GM23338 (cell line): ENCODE measurements around the gene KRT78. TPM values are rescaled to one million over a fixed set of nuclear protein-coding genes. Genes with fewer than 3 reads are reported as not detected.

ENCODE experiments used
- ATAC-seq: fragments of 200-7000 bp; cut with Tn5 transposase; 3 replicates; pipeline ENCODE4 v1.9.1; 2020
- DNase-seq: peaks from one replicate; pipeline ENCODE4 v3.0.0-alpha.2; 2015; ENCODE audit warnings: low spot score
- H2AFZ ChIP-seq: fragments of 200-600 bp; sonication (generic); 2 replicates; pipeline ENCODE4 v1.8.0; 2016; ENCODE audit warnings: antibody characterized with exemption, mild to moderate bottlenecking, moderate library complexity
- H3F3A ChIP-seq: fragments of 200-600 bp; sonication (generic); replicated peaks from 2 replicates; pipeline ENCODE4 v1.8.0; 2017; ENCODE audit warnings: antibody characterized with exemption, mixed run types, low read depth
- H3K27ac ChIP-seq: fragments of 200-600 bp; sonication (generic); 2 replicates; pipeline ENCODE4 v1.6.1; 2016; ENCODE audit warnings: low read depth
- H3K27me3 ChIP-seq: fragments of 200-600 bp; sonication (generic); 2 replicates; pipeline ENCODE4 v1.8.0; 2016; ENCODE audit warnings: mild to moderate bottlenecking, mixed run types, moderate library complexity; ENCODE audit not compliant: insufficient read depth
- H3K36me3 ChIP-seq: fragments of 200-600 bp; sonication (generic); 2 replicates; pipeline ENCODE4 v1.8.0; 2016; ENCODE audit warnings: mild to moderate bottlenecking; ENCODE audit not compliant: insufficient read depth
- H3K4me1 ChIP-seq: fragments of 200-600 bp; sonication (generic); 2 replicates; pipeline ENCODE4 v1.8.0; 2016; ENCODE audit warnings: mild to moderate bottlenecking, moderate library complexity; ENCODE audit not compliant: insufficient read depth
- H3K4me2 ChIP-seq: fragments of 200-600 bp; sonication (generic); 2 replicates; pipeline ENCODE4 v1.7.1; 2017; ENCODE audit warnings: mixed run types
- H3K4me3 ChIP-seq: fragments of 200-600 bp; sonication (generic); 2 replicates; pipeline ENCODE4 v1.6.1; 2016; ENCODE audit warnings: mixed run types
- H3K79me2 ChIP-seq: fragments of 200-600 bp; sonication (generic); replicated peaks from 2 replicates; pipeline ENCODE4 v1.8.0; 2017; ENCODE audit warnings: mild to moderate bottlenecking; ENCODE audit not compliant: insufficient read depth
- H3K9me2 ChIP-seq: fragments of 200-600 bp; sonication (generic); 2 replicates; pipeline ENCODE4 v1.8.0; 2017; ENCODE audit not compliant: insufficient read depth
- H4K20me1 ChIP-seq: fragments of 200-600 bp; sonication (generic); replicated peaks from 2 replicates; pipeline ENCODE4 v1.8.0; 2017; ENCODE audit warnings: mild to moderate bottlenecking; ENCODE audit not compliant: insufficient read depth
- H3K27ac Mint-ChIP-seq: 2 replicates; pipeline ENCODE4 v1.8.0; 2020; ENCODE audit warnings: inconsistent platforms, mild to moderate bottlenecking, moderate library complexity, mixed read lengths
- H3K27me3 Mint-ChIP-seq: 3 replicates; pipeline ENCODE4 v1.8.0; 2022; ENCODE audit warnings: low read depth, mild to moderate bottlenecking, moderate library complexity, mixed read lengths, inconsistent platforms; ENCODE audit not compliant: insufficient read depth, poor library complexity
- H3K36me3 Mint-ChIP-seq: 3 replicates; pipeline ENCODE4 v1.8.0; 2021; ENCODE audit warnings: low read depth, mild to moderate bottlenecking, inconsistent platforms, moderate library complexity, mixed read lengths
- H3K4me1 Mint-ChIP-seq: 3 replicates; pipeline ENCODE4 v1.8.0; 2020; ENCODE audit warnings: mild to moderate bottlenecking, inconsistent platforms, mixed read lengths
- H3K4me3 Mint-ChIP-seq: 3 replicates; pipeline ENCODE4 v1.8.0; 2021; ENCODE audit warnings: moderate library complexity, mild to moderate bottlenecking, inconsistent platforms, mixed read lengths
- H3K9me3 Mint-ChIP-seq: 3 replicates; pipeline ENCODE4 v1.8.0; 2020; ENCODE audit warnings: moderate library complexity, mild to moderate bottlenecking, inconsistent platforms, mixed read lengths
- EZH2 ChIP-seq: fragments of 200-600 bp; sonication (generic); IDR thresholded peaks from one replicate; pipeline ENCODE4 v1.8.0; 2017; ENCODE audit warnings: antibody characterized with exemption, mild to moderate bottlenecking, low read depth; ENCODE audit not compliant: unreplicated experiment
- EZH2phosphoT487 ChIP-seq: fragments of 200-600 bp; sonication (generic); IDR thresholded peaks from one replicate; pipeline ENCODE4 v1.8.1; 2018; ENCODE audit warnings: antibody characterized with exemption; ENCODE audit not compliant: unreplicated experiment
- JUNB ChIP-seq: IDR thresholded peaks from one replicate; pipeline ENCODE4 v1.6.1; 2016; ENCODE audit warnings: antibody characterized with exemption; ENCODE audit not compliant: unreplicated experiment
- NANOG ChIP-seq: IDR thresholded peaks from 2 replicates; pipeline ENCODE4 v1.6.1; 2016; ENCODE audit warnings: antibody characterized with exemption, borderline replicate concordance
- STAT1 ChIP-seq: IDR thresholded peaks from one replicate; pipeline ENCODE4 v1.6.1; 2016; ENCODE audit warnings: antibody characterized with exemption; ENCODE audit not compliant: unreplicated experiment
- polyA plus RNA-seq: library from polyadenylated mRNA; unstranded; fragments of >200 nt; fragmentation: Nextera tagmentation; extraction: Ambion mirVana; gene quantifications from 2 replicates; pipeline ENCODE4 v1.2.1, GENCODE V29; 2016
- total RNA-seq: library from RNA; depleted of rRNA; stranded (reverse); fragments of >200 nt; shearing (Covaris generic); gene quantifications from 2 replicates; pipeline ENCODE4 v1.2.3, GENCODE V29; 2014
- TF ChIP-seq, protein P1 (sequence below): fragments of 250-450 bp; sonication (Bioruptor Pico); IDR thresholded peaks from 2 replicates; pipeline ENCODE4 v1.5.0; 2020; ENCODE audit warnings: mild to moderate bottlenecking, moderate library complexity
- TF ChIP-seq, protein P2 (sequence below), 2 experiments: fragments of 200-600 bp in 1 of 2; sonication (generic) in 1 of 2; conservative IDR thresholded peaks; 2 replicates each; pipeline versions ENCODE4 v1.5.1 to v1.6.1; 2016 to 2017; ENCODE audit warnings: antibody characterized with exemption in 2 of 2, low read depth in 2 of 2, mild to moderate bottlenecking in 2 of 2, moderate library complexity in 1 of 2
- TF ChIP-seq, protein P3 (sequence below): IDR thresholded peaks from one replicate; pipeline ENCODE4 v1.6.1; 2018; ENCODE audit warnings: antibody characterized with exemption; ENCODE audit not compliant: unreplicated experiment
- TF ChIP-seq, protein P4 (sequence below): IDR thresholded peaks from 2 replicates; pipeline ENCODE4 v1.6.1; 2016; ENCODE audit warnings: antibody characterized with exemption

Gene KRT78
- total and polyA plus RNA-seq, 2 experiments from 2014 or later = not detected

DNA sequence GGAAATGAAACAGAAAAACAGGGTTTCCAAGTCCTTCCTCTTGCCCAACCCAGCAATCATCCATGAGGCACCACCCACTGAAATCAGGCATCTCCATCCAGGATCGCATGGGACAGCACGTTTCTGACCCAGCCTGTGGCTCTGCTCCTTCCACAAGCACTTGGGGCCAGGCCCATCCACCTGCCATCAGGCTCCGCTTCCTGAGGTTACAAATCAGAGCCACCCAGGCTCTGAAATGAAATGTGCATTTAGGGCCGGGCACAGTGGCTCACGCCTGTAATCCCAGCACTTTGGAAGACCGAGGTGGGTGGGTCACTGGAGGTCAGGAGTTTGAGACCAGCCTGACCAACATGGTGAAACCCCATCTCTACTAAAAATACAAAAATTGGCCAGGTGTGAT lies 717 bp upstream of the KRT78 start:
- TF ChIP-seq, protein P1, sequence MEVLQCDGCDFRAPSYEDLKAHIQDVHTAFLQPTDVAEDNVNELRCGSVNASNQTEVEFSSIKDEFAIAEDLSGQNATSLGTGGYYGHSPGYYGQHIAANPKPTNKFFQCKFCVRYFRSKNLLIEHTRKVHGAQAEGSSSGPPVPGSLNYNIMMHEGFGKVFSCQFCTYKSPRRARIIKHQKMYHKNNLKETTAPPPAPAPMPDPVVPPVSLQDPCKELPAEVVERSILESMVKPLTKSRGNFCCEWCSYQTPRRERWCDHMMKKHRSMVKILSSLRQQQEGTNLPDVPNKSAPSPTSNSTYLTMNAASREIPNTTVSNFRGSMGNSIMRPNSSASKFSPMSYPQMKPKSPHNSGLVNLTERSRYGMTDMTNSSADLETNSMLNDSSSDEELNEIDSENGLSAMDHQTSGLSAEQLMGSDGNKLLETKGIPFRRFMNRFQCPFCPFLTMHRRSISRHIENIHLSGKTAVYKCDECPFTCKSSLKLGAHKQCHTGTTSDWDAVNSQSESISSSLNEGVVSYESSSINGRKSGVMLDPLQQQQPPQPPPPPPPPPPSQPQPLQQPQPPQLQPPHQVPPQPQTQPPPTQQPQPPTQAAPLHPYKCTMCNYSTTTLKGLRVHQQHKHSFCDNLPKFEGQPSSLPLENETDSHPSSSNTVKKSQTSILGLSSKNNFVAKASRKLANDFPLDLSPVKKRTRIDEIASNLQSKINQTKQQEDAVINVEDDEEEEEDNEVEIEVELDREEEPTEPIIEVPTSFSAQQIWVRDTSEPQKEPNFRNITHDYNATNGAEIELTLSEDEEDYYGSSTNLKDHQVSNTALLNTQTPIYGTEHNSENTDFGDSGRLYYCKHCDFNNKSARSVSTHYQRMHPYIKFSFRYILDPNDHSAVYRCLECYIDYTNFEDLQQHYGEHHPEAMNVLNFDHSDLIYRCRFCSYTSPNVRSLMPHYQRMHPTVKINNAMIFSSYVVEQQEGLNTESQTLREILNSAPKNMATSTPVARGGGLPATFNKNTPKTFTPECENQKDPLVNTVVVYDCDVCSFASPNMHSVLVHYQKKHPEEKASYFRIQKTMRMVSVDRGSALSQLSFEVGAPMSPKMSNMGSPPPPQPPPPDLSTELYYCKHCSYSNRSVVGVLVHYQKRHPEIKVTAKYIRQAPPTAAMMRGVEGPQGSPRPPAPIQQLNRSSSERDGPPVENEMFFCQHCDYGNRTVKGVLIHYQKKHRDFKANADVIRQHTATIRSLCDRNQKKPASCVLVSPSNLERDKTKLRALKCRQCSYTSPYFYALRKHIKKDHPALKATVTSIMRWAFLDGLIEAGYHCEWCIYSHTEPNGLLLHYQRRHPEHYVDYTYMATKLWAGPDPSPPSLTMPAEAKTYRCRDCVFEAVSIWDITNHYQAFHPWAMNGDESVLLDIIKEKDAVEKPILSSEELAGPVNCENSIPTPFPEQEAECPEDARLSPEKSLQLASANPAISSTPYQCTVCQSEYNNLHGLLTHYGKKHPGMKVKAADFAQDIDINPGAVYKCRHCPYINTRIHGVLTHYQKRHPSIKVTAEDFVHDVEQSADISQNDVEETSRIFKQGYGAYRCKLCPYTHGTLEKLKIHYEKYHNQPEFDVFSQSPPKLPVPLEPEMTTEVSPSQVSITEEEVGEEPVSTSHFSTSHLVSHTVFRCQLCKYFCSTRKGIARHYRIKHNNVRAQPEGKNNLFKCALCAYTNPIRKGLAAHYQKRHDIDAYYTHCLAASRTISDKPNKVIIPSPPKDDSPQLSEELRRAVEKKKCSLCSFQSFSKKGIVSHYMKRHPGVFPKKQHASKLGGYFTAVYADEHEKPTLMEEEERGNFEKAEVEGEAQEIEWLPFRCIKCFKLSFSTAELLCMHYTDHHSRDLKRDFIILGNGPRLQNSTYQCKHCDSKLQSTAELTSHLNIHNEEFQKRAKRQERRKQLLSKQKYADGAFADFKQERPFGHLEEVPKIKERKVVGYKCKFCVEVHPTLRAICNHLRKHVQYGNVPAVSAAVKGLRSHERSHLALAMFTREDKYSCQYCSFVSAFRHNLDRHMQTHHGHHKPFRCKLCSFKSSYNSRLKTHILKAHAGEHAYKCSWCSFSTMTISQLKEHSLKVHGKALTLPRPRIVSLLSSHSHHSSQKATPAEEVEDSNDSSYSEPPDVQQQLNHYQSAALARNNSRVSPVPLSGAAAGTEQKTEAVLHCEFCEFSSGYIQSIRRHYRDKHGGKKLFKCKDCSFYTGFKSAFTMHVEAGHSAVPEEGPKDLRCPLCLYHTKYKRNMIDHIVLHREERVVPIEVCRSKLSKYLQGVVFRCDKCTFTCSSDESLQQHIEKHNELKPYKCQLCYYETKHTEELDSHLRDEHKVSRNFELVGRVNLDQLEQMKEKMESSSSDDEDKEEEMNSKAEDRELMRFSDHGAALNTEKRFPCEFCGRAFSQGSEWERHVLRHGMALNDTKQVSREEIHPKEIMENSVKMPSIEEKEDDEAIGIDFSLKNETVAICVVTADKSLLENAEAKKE = no peak
- TF ChIP-seq, protein P2, sequence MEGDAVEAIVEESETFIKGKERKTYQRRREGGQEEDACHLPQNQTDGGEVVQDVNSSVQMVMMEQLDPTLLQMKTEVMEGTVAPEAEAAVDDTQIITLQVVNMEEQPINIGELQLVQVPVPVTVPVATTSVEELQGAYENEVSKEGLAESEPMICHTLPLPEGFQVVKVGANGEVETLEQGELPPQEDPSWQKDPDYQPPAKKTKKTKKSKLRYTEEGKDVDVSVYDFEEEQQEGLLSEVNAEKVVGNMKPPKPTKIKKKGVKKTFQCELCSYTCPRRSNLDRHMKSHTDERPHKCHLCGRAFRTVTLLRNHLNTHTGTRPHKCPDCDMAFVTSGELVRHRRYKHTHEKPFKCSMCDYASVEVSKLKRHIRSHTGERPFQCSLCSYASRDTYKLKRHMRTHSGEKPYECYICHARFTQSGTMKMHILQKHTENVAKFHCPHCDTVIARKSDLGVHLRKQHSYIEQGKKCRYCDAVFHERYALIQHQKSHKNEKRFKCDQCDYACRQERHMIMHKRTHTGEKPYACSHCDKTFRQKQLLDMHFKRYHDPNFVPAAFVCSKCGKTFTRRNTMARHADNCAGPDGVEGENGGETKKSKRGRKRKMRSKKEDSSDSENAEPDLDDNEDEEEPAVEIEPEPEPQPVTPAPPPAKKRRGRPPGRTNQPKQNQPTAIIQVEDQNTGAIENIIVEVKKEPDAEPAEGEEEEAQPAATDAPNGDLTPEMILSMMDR (conservative IDR thresholded peaks at IDR 0.05; ENCODE audit: low read depth in 2 of 2) = no peak
- TF ChIP-seq, protein P3, sequence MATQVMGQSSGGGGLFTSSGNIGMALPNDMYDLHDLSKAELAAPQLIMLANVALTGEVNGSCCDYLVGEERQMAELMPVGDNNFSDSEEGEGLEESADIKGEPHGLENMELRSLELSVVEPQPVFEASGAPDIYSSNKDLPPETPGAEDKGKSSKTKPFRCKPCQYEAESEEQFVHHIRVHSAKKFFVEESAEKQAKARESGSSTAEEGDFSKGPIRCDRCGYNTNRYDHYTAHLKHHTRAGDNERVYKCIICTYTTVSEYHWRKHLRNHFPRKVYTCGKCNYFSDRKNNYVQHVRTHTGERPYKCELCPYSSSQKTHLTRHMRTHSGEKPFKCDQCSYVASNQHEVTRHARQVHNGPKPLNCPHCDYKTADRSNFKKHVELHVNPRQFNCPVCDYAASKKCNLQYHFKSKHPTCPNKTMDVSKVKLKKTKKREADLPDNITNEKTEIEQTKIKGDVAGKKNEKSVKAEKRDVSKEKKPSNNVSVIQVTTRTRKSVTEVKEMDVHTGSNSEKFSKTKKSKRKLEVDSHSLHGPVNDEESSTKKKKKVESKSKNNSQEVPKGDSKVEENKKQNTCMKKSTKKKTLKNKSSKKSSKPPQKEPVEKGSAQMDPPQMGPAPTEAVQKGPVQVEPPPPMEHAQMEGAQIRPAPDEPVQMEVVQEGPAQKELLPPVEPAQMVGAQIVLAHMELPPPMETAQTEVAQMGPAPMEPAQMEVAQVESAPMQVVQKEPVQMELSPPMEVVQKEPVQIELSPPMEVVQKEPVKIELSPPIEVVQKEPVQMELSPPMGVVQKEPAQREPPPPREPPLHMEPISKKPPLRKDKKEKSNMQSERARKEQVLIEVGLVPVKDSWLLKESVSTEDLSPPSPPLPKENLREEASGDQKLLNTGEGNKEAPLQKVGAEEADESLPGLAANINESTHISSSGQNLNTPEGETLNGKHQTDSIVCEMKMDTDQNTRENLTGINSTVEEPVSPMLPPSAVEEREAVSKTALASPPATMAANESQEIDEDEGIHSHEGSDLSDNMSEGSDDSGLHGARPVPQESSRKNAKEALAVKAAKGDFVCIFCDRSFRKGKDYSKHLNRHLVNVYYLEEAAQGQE = no peak
- TF ChIP-seq EZH2 = no peak
- no peak for TF ChIP-seq JUNB
- no peak for TF ChIP-seq NANOG
- TF ChIP-seq, protein P4, sequence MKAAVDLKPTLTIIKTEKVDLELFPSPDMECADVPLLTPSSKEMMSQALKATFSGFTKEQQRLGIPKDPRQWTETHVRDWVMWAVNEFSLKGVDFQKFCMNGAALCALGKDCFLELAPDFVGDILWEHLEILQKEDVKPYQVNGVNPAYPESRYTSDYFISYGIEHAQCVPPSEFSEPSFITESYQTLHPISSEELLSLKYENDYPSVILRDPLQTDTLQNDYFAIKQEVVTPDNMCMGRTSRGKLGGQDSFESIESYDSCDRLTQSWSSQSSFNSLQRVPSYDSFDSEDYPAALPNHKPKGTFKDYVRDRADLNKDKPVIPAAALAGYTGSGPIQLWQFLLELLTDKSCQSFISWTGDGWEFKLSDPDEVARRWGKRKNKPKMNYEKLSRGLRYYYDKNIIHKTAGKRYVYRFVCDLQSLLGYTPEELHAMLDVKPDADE = no peak
- TF ChIP-seq EZH2phosphoT487 = no peak
- TF ChIP-seq STAT1 = no peak
- ATAC-seq = no peak
- Histone ChIP-seq H3K27ac (no peak overlapping the region), H3K27me3 (no peaks in the 10 kb centered on the region), H3K79me2 (no peaks in the 10 kb centered on the region), H3K36me3 (no peaks in the 10 kb centered on the region), H4K20me1 (no peaks in the 10 kb centered on the region; the same call in 1 of the 2 replicates), H3K4me3 (no peak overlapping the region), H3K9me2 (peaks cover 2% of the 10 kb centered on the region; the same call in 1 of the 2 replicates), H2AFZ (no peak overlapping the region), H3K4me2 (no peak overlapping the region), H3F3A (no peaks in the 10 kb centered on the region), H3K4me1 (no peaks in the 10 kb centered on the region)
- Mint-ChIP-seq H3K36me3 (no peaks in the 10 kb centered on the region), H3K4me1 (no peaks in the 10 kb centered on the region), H3K9me3 (no peaks in the 10 kb centered on the region; the same call in 1 of the 3 replicates), H3K27me3 (peaks cover 1% of the 10 kb centered on the region), H3K4me3 (no peak overlapping the region), H3K27ac (no peak overlapping the region)
- DNase-seq = no peak
